ENCODE data around the gene MAP3K15.
A peak's percentile ranks its signal among the peaks of the same experiment; 100 is the strongest.
"Not testable (repeated sequence)": the region's sequence is repeated elsewhere in the genome, so short reads cannot be mapped to it uniquely, and the experiment has no call there.

Gene MAP3K15

GRCh38 chrX:19443869-19444526, 71.3 kb downstream of the MAP3K15 start:
- H3K4me3 ChIP-seq, result no peak overlapping the region

DNA sequence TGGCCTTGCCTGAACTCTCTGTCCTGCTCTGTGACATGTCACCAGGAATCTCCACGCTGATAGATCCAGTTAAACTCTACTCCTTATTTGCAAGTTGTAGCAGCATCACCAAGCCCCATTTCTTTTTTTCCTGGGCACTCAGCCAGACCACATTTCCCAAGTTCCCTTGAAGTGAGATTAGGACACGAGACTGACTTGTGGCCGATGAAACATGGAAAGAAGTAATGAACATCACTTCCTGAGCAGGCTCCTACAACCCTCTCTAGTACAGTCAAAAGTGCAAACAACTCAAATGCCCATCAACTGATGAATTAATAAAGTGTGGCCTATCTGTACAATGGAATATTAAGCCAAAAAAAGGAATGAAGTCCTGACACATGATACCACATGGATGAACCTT, 74.6 kb downstream of the MAP3K15 start:
- no peak overlapping the region for H3K4me3 ChIP-seq
- no peak overlapping the region for H3K27ac ChIP-seq

More at GRCh38 chrX:19443869-19444526, 71.3 kb downstream of the MAP3K15 start:
- no peak overlapping the region for H3K27ac ChIP-seq

DNA sequence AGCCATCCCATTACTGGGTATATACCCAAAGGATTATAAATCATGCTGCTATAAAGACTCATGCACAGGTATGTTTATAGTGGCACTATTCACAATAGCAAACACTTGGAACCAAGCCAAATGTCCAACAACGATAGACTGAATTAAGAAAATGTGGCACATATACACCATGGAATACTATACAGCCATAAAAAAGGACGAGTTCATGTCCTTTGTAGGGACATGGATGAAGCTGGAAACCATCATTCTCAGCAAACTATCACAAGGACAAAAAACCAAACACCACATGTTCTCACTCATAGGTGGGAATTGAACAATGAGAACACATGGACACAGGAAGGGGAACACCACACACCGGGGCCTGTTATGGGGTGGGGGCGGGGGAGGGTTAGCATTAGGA, 92.6 kb downstream of the MAP3K15 start:
- not testable (repeated sequence) for H3K4me3 ChIP-seq, H3K27ac ChIP-seq

DNA sequence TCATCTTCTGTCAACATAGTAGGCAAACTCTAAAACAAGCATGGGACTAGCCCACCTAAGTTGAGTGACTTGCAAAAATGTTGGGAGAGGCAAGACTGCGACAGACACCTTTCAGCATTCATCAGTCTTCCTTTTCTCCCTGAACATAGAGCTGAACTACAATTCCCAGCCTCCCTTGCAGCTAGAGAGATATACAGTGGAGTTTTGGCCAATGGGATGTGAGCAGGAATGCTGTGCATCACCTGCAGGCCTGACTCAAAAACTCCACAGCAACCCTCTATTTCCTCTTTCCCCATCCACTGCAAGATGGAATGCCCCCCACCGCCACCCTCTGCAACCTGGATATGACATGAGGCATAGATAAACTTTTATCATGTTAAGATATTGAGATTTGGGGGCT, 105.0 kb downstream of the MAP3K15 start:
- H3K4me3 ChIP-seq, result no peak overlapping the region

DNA sequence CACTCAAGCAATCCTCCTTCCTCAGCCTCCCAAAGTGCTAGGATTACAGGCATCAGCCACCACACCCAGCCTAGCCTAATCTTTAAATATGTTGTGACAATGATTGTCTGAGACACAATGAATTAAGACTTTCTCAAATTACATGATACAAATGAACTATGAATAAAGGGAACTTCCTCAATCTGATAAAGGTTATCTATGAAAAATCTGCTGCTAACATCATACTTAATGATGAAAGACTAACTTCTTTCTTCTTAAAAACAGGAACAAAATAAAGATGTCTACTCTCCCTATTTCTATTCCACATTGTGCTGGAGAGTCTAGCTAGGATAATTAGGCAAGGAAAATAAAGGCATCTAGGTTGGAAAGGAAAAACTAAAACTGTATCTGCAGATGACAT, 111.6 kb downstream of the MAP3K15 start:
- Histone ChIP-seq H3K4me3 (no peak overlapping the region), H3K27ac (no peak overlapping the region)

More for the DNA sequence above, 105.0 kb downstream of the MAP3K15 start:
- H3K27ac ChIP-seq, result no peak overlapping the region

- Histone ChIP-seq H3K4me3 (no peak overlapping the region), H3K27ac (no peak overlapping the region)
These were observed 122.6 kb downstream of the MAP3K15 start for GRCh38 chrX:19392703-19393102.

GRCh38 chrX:19392078-19392477, 123.2 kb downstream of the MAP3K15 start:
- H3K27ac ChIP-seq, result no peak overlapping the region
- no peak overlapping the region for H3K4me3 ChIP-seq

DNA sequence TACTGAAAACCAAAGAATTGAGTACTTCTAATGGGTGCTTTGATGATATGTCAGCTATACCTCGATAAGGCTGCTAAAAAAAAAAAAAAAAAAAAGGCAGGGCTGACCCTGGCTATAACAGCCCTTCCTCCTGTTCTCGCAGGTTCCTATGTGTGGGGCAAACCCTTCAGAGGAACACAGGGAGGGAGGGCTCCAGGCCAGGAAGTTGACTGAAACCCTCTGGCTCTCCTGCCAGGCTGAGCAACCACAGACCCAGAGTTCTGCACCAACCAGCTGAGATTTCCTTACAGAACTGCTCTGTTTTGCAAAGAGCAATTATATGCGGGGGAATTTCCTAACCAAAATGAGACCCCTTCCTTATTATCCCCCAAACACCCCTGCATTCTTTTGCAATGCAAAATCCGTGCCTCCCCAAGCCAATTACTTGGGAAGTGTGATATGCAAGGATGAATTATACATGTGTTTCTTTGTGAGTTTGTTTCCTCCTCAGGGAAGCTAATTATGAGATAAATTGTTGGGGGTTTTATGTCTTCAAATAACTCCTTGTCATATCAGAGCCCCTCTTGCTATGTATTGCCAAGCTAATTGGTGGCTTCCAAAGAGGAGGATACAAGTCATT, 126.0 kb downstream of the MAP3K15 start:
- Histone ChIP-seq H3K4me3 (no peak overlapping the region), H3K27ac (no peak overlapping the region)

- H3K4me3 ChIP-seq, result no peak overlapping the region
- no peak overlapping the region for H3K27ac ChIP-seq
These were observed 126.6 kb downstream of the MAP3K15 start for GRCh38 chrX:19388741-19389140.

DNA sequence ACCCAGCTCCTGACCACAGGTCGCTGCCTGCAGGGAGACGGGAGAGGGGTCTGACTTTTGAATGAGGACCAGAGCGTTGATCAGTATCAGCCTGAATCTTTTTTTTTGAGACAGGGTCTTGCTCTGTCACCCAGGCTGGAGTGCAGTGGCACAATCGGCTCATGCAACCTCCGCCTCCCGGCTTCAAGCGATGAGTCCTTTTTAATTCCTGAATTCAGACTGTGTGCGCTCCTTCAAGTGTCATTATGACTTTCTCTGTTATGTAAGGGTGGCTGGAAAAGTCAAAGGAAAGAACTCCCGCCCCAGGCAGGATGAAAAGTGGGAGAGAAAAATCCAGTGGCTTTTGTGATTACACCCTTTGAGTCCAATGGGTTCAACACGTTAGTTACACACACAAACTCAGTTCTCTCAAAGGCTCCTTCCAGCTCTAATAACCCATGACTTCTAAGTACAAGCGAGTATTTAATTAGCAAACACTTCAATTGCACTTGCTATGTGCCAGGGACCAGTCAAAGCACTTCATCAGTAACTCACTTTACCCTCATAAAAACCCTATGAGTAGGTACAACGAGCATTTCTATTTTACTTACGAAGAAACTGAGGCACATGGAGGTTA, 127.1 kb downstream of the MAP3K15 start:
- no peak overlapping the region for H3K4me3 ChIP-seq
- no peak overlapping the region for H3K27ac ChIP-seq

GRCh38 chrX:19386679-19387078, 128.6 kb downstream of the MAP3K15 start:
- H3K4me3 ChIP-seq, result no peak overlapping the region
- H3K27ac ChIP-seq, result no peak overlapping the region

DNA sequence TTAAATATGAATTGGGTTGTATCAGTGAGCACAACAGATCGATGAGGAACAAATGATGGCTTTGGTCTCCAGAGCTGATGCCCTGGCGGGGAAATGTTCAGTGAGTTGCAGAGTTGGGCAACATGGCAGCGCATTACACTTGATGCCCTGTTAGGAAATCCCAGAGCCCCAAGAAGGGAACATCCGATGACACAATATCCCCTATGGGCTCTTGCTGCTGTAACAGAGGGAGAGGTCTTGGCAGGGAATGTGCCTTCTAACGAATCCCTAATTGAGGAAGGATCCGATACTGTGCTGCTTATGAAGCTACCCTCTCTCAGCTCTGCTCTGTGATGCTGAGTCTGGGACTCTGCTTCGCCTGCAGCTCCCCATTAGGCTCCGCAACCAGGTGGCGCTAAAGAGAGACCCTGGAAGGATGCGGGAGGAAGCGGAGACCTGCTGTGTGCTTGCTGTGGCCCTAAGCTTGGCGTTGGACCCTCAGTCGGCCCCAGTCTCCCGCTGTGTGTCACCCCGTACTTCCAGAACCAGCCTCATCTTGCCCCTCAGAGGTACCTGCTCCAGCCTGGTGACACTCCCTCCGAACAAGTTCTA, 132.7 kb downstream of the MAP3K15 start:
- Histone ChIP-seq H3K27ac (no peak overlapping the region), H3K4me3 (no peak overlapping the region)

- no peak overlapping the region for H3K4me3 ChIP-seq
- no peak overlapping the region for H3K27ac ChIP-seq
These were observed 134.0 kb downstream of the MAP3K15 start for GRCh38 chrX:19381326-19381725.

GRCh38 chrX:19377799-19378198, 137.5 kb downstream of the MAP3K15 start:
- Histone ChIP-seq H3K4me3 (no peak overlapping the region), H3K27ac (no peak overlapping the region)

- no peak overlapping the region for H3K27ac ChIP-seq
- no peak overlapping the region for H3K4me3 ChIP-seq
These were observed 139.8 kb downstream of the MAP3K15 start for GRCh38 chrX:19375546-19375945.

- H3K4me3 ChIP-seq, result no peak overlapping the region
- no peak overlapping the region for H3K27ac ChIP-seq
These were observed 141.9 kb downstream of the MAP3K15 start for GRCh38 chrX:19373351-19373891.

GRCh38 chrX:19372547-19373331, 142.6 kb downstream of the MAP3K15 start:
- Histone ChIP-seq H3K27ac (no peak overlapping the region), H3K4me3 (peak overlapping the region; percentile 15 to 31 (median 22))

DNA sequence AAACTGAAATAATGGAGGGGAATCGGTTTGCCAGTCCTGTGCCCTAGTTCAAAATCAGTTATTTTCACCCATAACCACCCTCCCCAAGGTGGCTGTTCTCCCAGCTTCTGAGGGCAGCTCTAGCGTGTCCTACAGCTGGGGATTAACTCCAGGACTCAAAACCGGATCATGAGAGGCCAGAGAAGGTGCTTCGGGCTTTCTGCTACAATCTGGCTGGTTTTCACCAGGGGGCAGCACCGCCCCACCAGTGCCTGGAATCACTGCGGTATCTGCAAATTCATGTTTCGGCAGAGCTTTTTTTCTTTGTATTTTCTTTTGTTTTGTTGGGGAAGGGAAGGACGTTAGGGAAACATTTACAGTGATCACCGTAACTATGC, 143.2 kb downstream of the MAP3K15 start:
- Histone ChIP-seq H3K27ac (no peak overlapping the region), H3K4me3 (peak overlapping the region; percentile 15 to 31 (median 22))

GRCh38 chrX:19370061-19370460, 145.2 kb downstream of the MAP3K15 start:
- no peak overlapping the region for H3K4me3 ChIP-seq
- no peak overlapping the region for H3K27ac ChIP-seq

GRCh38 chrX:19368576-19368975, 146.7 kb downstream of the MAP3K15 start:
- H3K4me3 ChIP-seq, result no peak overlapping the region
- H3K27ac ChIP-seq, result no peak overlapping the region
